LNCAP (cell line): Measurements from ENCODE around the gene DLX1.

Source experiments
- CTCF ChIP-seq: fragments of 450-650 bp; IDR thresholded peaks from 2 replicates; pipeline ENCODE4 v1.5.1; 2017; ENCODE audit warnings: mild to moderate bottlenecking

Gene DLX1

GRCh38 chr2:172072706-172073105 is 12.6 kb upstream of the DLX1 start:
- no peak for TF ChIP-seq CTCF

- TF ChIP-seq CTCF: no peak
Measured at GRCh38 chr2:172073518-172073917, 11.8 kb upstream of the DLX1 start.

GRCh38 chr2:172074254-172074653 is 11.1 kb upstream of the DLX1 start:
- TF ChIP-seq CTCF: no peak

DNA sequence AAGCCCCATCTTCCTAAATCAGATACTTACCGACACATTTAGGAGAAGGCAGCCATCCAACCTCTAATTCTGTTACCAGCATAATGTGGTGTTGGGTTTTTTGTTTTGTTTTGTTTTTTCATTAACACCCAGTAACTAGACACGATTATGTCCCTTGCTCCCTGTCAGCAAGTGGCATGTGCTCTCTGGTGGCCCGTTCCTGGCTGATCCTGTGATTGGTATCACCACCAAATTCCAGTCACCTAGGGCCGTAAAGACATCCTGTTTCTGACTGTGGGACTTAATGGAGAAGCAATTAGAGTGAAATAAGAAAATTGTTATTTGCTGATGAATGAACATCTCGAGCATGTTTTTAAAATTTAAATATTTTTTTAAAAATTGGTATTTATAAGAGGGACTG is 5.9 kb upstream of the DLX1 start:
- TF ChIP-seq CTCF: no peak

DNA sequence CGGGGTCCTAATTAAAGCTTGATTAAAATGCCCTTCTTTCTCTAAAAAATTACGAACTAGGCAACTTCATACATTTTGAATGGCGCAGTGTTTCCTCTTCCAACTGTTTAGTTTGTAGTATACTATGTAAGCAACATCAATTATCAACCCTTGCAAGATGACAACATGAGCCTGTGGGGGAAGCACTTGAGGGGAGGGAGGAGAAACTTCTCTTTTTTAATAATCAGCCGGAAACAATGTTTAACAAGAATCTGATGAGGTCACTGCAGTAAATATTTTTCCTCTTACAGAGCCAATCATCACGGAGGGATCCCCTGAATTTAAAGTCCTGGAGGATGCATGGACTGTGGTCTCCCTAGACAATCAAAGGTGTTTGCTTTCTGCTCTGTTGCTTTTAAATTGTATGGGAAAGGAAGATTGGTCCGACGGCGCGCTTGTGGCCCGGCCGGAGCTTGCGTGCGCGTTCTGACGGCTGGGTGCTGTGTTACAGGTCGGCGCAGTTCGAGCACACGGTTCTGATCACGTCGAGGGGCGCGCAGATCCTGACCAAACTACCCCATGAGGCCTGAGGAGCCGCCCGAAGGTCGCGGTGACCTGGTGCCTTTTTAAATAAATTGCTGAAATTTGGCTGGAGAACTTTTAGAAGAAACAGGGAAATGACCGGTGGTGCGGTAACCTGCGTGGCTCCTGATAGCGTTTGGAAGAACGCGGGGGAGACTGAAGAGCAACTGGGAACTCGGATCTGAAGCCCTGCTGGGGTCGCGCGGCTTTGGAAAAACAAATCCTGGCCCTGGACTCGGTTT is 5.3 kb upstream of the DLX1 start:
- no peak for TF ChIP-seq CTCF

DNA sequence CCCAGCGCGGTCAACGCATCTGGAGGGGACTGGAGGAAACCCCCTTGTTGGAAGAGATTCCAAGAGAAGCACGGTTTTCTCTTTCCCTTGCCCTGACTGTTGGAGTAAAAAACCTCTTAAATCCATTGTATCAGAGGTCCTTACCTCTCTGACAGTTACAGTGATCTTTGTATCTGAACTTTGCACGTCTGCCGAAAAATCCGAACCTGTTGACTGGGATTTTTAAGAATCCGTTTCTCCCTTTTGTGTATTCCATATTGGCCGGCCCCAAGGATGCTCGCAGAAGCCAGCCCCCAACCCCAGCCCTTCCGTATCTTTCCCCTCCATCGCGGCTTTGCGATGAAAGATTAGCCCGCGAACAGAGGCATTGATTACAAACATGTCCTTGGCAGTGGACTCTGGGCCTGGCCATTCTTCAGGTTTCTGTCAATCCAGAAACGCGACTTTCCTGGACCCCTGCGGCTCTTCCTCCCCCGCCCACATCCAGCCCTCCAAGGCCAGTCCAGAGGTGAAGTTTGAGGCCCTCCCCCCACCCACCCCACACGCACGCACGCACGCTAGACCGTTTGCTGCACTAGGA is 4.6 kb upstream of the DLX1 start:
- TF ChIP-seq CTCF: no peak

- no peak for TF ChIP-seq CTCF
Measured at GRCh38 chr2:172081221-172082022, 3.9 kb upstream of the DLX1 start.
